Measurements from ENCODE around the gene ANP32B. TPM values are rescaled to one million over a fixed set of nuclear protein-coding genes. Genes with fewer than 3 reads are reported as not detected.

The ANP32B gene
- total RNA-seq, 1 donor from 2014 or later, result 19.6 TPM

GRCh38 chr9:98047002-98047401, 63.9 kb downstream of the ANP32B start:
- Histone ChIP-seq H4K20me1 (ENCODE audit: low read depth) (no peaks in the 10 kb centered on the region), H3F3A (ENCODE audit: low read depth) (no peaks in the 10 kb centered on the region), H3K4me3 (no peak overlapping the region), H3K9ac (no peak overlapping the region), H3K4me1 (no peaks in the 10 kb centered on the region), H3K4me2 (no peak overlapping the region), H3K27me3 (no peaks in the 10 kb centered on the region), H3K79me2 (ENCODE audit: low read depth) (no peaks in the 10 kb centered on the region), H3K27ac (no peak overlapping the region), H2AFZ (replicated peaks) (no peak overlapping the region), H3K36me3 (no peaks in the 10 kb centered on the region), H3K9me3 (ENCODE audit: low read depth) (no peaks in the 10 kb centered on the region)
- Mint-ChIP-seq H3K4me1 (no peaks in the 10 kb centered on the region), H3K9me3 (no peaks in the 10 kb centered on the region), H3K27ac (no peak overlapping the region), H3K4me3 (no peak overlapping the region), H3K36me3 (no peaks in the 10 kb centered on the region), H3K27me3 (ENCODE audit: insufficient read depth, low read depth) (peaks cover 3% of the 10 kb centered on the region)
- no peak for DNase-seq (ENCODE audit: low spot score)
- TF ChIP-seq EZH2 (IDR thresholded peaks at IDR 0.05) (no peak), EZH2phosphoT487 (IDR thresholded peaks at IDR 0.05) (no peak), CTCF (IDR thresholded peaks at IDR 0.05) (no peak)

GRCh38 chr9:98049288-98050072, 66.3 kb downstream of the ANP32B start:
- Mint-ChIP-seq H3K27ac (no peak overlapping the region), H3K4me3 (no peak overlapping the region), H3K36me3 (no peaks in the 10 kb centered on the region), H3K27me3 (ENCODE audit: insufficient read depth, low read depth) (peaks cover 2% of the 10 kb centered on the region), H3K9me3 (no peaks in the 10 kb centered on the region), H3K4me1 (no peaks in the 10 kb centered on the region)
- no peaks in the 10 kb centered on the region for H3K4me1 ChIP-seq
- H3K27me3 ChIP-seq, result peaks cover 10% of the 10 kb centered on the region
- H3K4me3 ChIP-seq, result no peak overlapping the region
- no peaks in the 10 kb centered on the region for H3K36me3 ChIP-seq
- no peaks in the 10 kb centered on the region for H4K20me1 ChIP-seq (ENCODE audit: low read depth)
- no peak overlapping the region for H3K4me2 ChIP-seq
- DNase-seq (ENCODE audit: low spot score), result no peak
- H3K9me3 ChIP-seq (ENCODE audit: low read depth), result no peaks in the 10 kb centered on the region
- no peak overlapping the region for H2AFZ ChIP-seq (replicated peaks)
- H3K79me2 ChIP-seq (ENCODE audit: low read depth), result no peaks in the 10 kb centered on the region
- TF ChIP-seq CTCF (IDR thresholded peaks at IDR 0.05) (no peak), EZH2phosphoT487 (IDR thresholded peaks at IDR 0.05) (no peak), EZH2 (IDR thresholded peaks at IDR 0.05) (no peak)
- no peaks in the 10 kb centered on the region for H3F3A ChIP-seq (ENCODE audit: low read depth)
- no peak overlapping the region for H3K27ac ChIP-seq
- no peak overlapping the region for H3K9ac ChIP-seq

- Histone ChIP-seq H3K4me3 (no peak overlapping the region), H3K4me2 (no peak overlapping the region), H4K20me1 (ENCODE audit: low read depth) (no peaks in the 10 kb centered on the region), H3K27me3 (peaks cover 14% of the 10 kb centered on the region), H2AFZ (replicated peaks) (no peak overlapping the region), H3K79me2 (ENCODE audit: low read depth) (no peaks in the 10 kb centered on the region), H3F3A (ENCODE audit: low read depth) (no peaks in the 10 kb centered on the region), H3K27ac (no peak overlapping the region), H3K36me3 (no peaks in the 10 kb centered on the region), H3K4me1 (no peaks in the 10 kb centered on the region), H3K9me3 (ENCODE audit: low read depth) (no peaks in the 10 kb centered on the region), H3K9ac (no peak overlapping the region)
- H3K36me3 Mint-ChIP-seq, result no peaks in the 10 kb centered on the region
- no peak overlapping the region for H3K4me3 Mint-ChIP-seq
- TF ChIP-seq CTCF (IDR thresholded peaks at IDR 0.05) (no peak), EZH2 (IDR thresholded peaks at IDR 0.05) (no peak), EZH2phosphoT487 (IDR thresholded peaks at IDR 0.05) (no peak)
- no peak overlapping the region for H3K27ac Mint-ChIP-seq
- peaks cover 2% of the 10 kb centered on the region for H3K27me3 Mint-ChIP-seq (ENCODE audit: insufficient read depth, low read depth)
- H3K4me1 Mint-ChIP-seq, result no peaks in the 10 kb centered on the region
- no peaks in the 10 kb centered on the region for H3K9me3 Mint-ChIP-seq
- DNase-seq (ENCODE audit: low spot score), result no peak
Observed at GRCh38 chr9:98050351-98050750, 67.2 kb downstream of the ANP32B start.
